ENCODE measurements around the gene SLCO3A1. TPM values are rescaled to one million over a fixed set of nuclear protein-coding genes. Genes with fewer than 3 reads are reported as not detected.

SLCO3A1 gene
- total RNA-seq, 2 experiments from 2014 or later: 29.2 to 29.5 TPM

DNA sequence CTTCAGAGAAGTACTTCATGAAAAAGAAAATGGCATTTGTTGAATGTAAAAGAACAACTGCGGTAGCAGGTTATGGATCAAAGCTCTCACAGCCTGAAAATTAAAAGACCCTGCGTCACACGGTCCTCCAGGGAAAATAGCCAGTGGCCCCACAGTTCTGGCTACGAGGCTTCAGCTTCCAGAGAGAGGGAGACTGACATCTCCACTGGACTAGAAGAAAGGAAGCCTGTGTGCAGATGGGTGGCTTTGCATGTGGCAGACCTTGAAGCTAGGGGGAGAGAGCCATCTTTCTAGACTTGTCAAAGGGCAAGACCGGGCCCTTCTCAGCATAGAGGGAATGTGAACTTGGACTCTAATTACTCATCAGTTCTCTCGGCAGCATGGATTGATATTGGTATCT is 159.4 kb downstream of the SLCO3A1 start:
- POLR2A ChIA-PET: interaction anchor here (0.7 kb wide), 1 partner anchor 63 kb away, joined by 5 read pairs; no protein-coding TSS in a partner anchor
- H3K4me1 Mint-ChIP-seq: peaks cover 27% of the 10 kb centered on the region
- ATAC-seq (ENCODE audit: low read depth) (no peak), DNase-seq (no peak)
- H3K27me3 Mint-ChIP-seq: no peaks in the 10 kb centered on the region
- no peaks in the 10 kb centered on the region for H3K9me3 Mint-ChIP-seq
- H3K4me3 Mint-ChIP-seq: no peak overlapping the region
- H3K36me3 Mint-ChIP-seq: peaks cover 1% of the 10 kb centered on the region
- no peak overlapping the region for H3K27ac Mint-ChIP-seq

DNA sequence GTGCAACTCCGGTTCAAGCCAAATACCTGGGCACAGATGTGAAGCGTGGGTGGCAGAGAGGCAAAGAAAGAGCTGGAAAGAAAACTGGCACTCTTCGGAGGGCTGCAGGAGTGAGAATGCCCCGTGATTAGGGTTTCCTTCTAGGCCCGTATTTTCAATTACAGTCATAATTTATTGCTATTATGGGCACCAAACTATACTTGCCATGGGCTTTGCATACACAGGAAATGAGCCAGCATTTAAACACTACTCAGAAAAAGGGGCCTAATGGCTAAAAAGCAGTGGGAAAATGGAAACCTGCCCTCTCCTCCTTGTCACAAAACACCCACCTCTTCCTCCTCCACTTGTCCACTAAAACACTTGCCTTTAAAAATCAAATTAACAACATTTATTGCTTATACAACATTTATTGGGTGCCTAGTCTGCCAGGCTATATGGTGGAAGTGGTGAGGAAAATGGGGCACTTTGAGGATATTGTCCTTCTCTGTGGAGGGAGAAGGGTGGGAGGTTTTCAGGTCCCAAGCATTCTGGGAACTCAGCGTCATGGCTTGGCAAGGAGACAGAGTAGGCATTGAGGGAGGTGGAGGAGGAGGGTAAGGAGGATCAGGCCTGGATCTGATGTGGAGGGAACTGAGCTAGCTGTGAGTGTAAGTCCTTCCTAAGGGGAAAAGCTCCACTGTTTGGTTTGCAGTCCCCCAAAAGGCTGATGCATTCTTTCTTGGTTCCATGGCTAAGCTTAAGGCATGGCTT is 160.9 kb downstream of the SLCO3A1 start:
- H3K4me3 Mint-ChIP-seq: no peak overlapping the region
- H3K27me3 Mint-ChIP-seq: no peaks in the 10 kb centered on the region
- no peak for DNase-seq
- ATAC-seq (ENCODE audit: low read depth): no peak
- H3K27ac Mint-ChIP-seq: no peak overlapping the region
- H3K36me3 Mint-ChIP-seq: peaks cover 1% of the 10 kb centered on the region
- H3K9me3 Mint-ChIP-seq: no peaks in the 10 kb centered on the region
- POLR2A ChIA-PET: no interaction called here
- peaks cover 19% of the 10 kb centered on the region for H3K4me1 Mint-ChIP-seq

DNA sequence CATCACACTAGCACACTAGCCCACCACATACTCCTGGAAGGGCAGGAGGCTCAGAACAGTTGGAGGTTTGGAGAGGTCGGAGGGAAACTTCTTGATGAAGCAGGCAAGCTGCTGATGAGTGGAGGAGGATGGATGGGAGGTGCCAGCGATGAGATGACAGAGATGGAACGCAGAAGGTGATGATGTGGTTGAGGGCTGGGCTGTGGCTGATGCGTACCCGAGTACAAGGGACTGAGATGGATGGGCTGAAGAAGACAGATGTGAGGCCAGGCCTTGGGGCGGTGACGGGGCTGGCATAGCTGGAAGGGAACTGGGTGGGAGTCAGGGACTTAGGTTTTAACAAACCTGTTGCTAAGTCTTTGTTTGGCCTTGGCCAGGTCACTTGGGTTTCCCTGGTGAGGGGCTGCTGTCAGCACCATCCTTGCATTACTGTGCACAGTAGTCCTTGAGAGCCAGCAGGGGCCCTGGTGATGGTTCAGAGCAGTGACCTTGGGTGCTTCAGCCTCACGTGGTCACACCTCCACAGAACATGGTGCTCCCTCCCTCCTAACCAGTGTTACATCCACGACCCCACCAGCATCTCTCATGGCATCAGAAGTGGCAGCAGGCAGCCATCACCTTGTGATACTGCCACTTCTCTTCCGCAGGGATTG is 164.5 kb downstream of the SLCO3A1 start:
- Mint-ChIP-seq H3K4me3 (no peak overlapping the region), H3K27ac (no peak overlapping the region)
- POLR2A ChIA-PET: no interaction called here

DNA sequence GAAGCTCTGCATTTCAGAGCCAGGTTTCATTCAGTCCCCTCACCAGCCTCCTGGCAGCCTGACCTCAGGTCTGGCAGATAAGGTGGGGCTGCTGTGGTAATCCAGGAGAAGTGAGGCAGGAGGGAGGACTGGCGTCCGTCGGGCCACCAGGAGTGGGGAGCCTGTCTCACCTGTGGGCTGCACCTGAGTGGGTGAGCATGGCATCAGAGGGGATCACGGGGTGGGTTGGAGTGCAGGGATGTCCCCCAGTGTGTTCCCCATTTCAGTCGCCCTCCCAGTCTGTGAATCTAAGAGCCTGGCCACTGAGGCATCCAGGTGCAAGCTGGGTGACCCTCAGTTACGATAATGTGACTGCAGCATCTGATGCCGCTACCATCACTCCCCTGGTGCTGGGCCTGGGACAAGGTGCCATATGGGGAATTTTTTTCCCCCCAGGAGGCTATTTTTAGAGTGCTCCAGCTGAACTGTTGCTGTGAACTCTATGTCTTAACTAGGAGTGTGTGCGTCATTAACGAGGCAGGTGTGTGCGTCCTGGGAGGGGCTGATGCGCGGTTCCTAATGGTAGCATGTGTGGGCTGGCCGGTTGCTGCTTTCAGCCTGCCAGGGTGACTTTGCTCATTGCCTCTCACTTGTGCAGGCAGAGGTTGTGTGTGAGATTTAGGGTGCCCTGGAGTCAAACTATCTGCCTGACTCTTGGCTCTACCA is 165.2 kb downstream of the SLCO3A1 start:
- POLR2A ChIA-PET: no interaction called here
- no peak overlapping the region for H3K4me3 Mint-ChIP-seq
- ATAC-seq (ENCODE audit: low read depth): no peak
- H3K36me3 Mint-ChIP-seq: peaks cover 3% of the 10 kb centered on the region
- DNase-seq: no peak
- no peaks in the 10 kb centered on the region for H3K27me3 Mint-ChIP-seq
- H3K9me3 Mint-ChIP-seq: no peaks in the 10 kb centered on the region
- peaks cover 14% of the 10 kb centered on the region for H3K4me1 Mint-ChIP-seq
- H3K27ac Mint-ChIP-seq: no peak overlapping the region

More for the DNA sequence above, 164.5 kb downstream of the SLCO3A1 start:
- no peaks in the 10 kb centered on the region for H3K27me3 Mint-ChIP-seq
- H3K4me1 Mint-ChIP-seq: peaks cover 16% of the 10 kb centered on the region
- H3K9me3 Mint-ChIP-seq: no peaks in the 10 kb centered on the region
- peaks cover 3% of the 10 kb centered on the region for H3K36me3 Mint-ChIP-seq
- ATAC-seq (ENCODE audit: low read depth): no peak
- DNase-seq: no peak

DNA sequence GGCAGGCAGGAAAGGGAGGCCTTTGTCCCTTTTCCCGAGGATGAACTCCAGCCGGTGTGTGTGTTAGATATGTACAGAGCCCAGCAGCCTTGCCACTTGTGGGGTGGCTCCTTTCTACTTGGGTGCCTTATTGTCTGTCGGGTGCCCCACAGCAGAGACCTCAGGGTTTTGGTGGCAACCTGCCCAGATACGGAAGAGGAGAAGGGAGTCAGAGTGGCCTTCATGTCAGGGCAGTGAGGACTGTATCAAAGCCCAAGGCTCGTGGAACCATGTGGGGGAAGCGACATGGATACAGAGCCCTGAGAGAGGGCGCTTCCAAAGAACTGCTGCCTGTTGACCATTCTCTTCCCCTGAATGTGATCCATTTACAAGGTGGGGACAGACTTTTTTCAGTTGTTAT is 166.2 kb downstream of the SLCO3A1 start:
- Mint-ChIP-seq H3K36me3 (peaks cover 1% of the 10 kb centered on the region), H3K9me3 (no peaks in the 10 kb centered on the region), H3K27me3 (no peaks in the 10 kb centered on the region), H3K4me1 (peaks cover 12% of the 10 kb centered on the region), H3K27ac (no peak overlapping the region), H3K4me3 (no peak overlapping the region)
- no peak for DNase-seq
- POLR2A ChIA-PET: no interaction called here
- no peak for ATAC-seq (ENCODE audit: low read depth)

DNA sequence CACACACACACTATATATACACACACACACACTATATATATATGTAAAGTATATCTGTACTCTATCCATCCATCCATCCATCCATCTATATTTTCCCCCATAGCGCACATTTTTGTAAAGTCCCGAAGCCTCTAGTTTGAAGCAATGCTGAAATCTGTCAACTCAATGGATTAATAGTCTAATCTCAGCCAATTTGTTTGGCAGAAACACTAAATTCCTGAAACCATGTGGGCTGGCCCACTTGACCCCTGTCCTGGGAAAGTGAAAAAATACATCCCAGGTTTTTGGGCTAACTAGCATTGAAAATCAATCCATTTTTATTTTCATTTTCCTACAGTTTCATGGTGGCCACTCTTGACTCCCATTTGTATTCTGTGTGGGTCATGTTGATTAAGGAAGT is 166.7 kb downstream of the SLCO3A1 start:
- no peak for DNase-seq
- Mint-ChIP-seq H3K4me1 (peaks cover 12% of the 10 kb centered on the region), H3K36me3 (peaks cover 1% of the 10 kb centered on the region), H3K27ac (no peak overlapping the region), H3K4me3 (no peak overlapping the region), H3K9me3 (no peaks in the 10 kb centered on the region), H3K27me3 (no peaks in the 10 kb centered on the region)
- POLR2A ChIA-PET: no interaction called here
- ATAC-seq (ENCODE audit: low read depth): no peak

DNA sequence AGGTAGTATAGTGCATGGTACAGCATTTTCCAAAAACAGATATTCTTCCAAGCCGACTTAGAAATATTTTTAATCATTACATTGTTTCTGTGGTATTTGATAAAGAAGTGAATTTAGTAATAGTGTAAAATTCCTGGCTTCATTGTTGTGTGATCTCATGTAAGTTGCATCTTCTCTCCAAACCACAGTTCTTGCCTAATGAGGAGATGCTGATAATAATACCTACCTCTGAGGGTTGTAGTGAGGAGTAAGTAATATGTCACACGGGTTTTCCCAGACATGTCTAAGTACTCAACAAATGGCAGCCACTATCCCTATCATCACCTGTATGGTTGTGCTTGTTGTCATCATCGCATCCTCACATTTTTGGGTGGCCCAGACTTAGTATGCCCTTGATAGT is 167.3 kb downstream of the SLCO3A1 start:
- Mint-ChIP-seq H3K4me1 (peaks cover 12% of the 10 kb centered on the region), H3K9me3 (no peaks in the 10 kb centered on the region), H3K36me3 (peaks cover 1% of the 10 kb centered on the region), H3K27me3 (no peaks in the 10 kb centered on the region), H3K27ac (no peak overlapping the region), H3K4me3 (no peak overlapping the region)
- no peak for ATAC-seq (ENCODE audit: low read depth)
- POLR2A ChIA-PET: no interaction called here
- no peak for DNase-seq

DNA sequence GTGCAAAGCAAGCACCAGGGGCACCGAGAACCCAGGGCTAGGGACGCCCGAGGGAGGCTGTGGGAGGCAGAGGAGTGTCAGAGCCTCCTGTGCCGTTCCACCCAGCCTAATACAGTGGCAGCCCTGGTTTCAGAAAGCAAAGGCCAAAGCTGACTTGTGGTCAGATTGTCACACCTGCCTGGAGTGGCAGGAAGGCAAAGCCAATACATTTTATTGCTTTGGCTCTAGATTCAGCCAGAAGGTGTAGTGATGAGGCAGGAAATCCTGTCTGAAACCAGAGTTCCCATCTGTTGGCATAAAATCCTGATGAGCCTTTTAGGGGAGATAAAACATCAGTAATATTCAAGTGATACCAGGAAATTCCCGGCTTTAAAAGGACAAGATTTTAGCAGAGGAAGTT is 168.3 kb downstream of the SLCO3A1 start:
- DNase-seq: no peak
- H3K4me3 Mint-ChIP-seq: no peak overlapping the region
- no peaks in the 10 kb centered on the region for H3K27me3 Mint-ChIP-seq

DNA sequence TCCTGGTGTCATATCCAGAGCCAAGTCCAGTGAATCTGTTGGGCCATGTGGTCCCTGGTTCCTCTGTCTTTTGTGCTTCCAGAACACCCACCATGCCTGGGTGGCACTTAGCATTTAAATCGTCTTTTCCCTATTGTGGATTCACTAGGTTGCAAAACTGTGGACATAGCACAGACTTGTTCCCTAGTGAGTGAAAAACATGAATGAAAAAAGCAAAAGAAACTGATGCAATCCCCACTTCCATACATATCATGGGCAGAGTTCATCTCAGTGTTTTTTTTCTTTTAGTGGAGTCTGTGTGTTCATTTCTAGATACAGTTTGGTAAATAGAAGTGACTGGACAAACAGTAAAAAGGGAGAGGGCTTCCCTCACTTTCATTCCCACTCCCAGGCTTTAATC is 170.5 kb downstream of the SLCO3A1 start:
- Mint-ChIP-seq H3K9me3 (no peaks in the 10 kb centered on the region), H3K4me1 (peaks cover 11% of the 10 kb centered on the region), H3K36me3 (peaks cover 1% of the 10 kb centered on the region), H3K4me3 (no peak overlapping the region), H3K27me3 (no peaks in the 10 kb centered on the region), H3K27ac (no peak overlapping the region)
- POLR2A ChIA-PET: no interaction called here
- no peak for DNase-seq
- ATAC-seq (ENCODE audit: low read depth): no peak

More for the DNA sequence above, 168.3 kb downstream of the SLCO3A1 start:
- ATAC-seq (ENCODE audit: low read depth): no peak
- POLR2A ChIA-PET: no interaction called here
- H3K36me3 Mint-ChIP-seq: peaks cover 1% of the 10 kb centered on the region
- H3K27ac Mint-ChIP-seq: no peak overlapping the region
- H3K4me1 Mint-ChIP-seq: peaks cover 12% of the 10 kb centered on the region
- no peaks in the 10 kb centered on the region for H3K9me3 Mint-ChIP-seq

DNA sequence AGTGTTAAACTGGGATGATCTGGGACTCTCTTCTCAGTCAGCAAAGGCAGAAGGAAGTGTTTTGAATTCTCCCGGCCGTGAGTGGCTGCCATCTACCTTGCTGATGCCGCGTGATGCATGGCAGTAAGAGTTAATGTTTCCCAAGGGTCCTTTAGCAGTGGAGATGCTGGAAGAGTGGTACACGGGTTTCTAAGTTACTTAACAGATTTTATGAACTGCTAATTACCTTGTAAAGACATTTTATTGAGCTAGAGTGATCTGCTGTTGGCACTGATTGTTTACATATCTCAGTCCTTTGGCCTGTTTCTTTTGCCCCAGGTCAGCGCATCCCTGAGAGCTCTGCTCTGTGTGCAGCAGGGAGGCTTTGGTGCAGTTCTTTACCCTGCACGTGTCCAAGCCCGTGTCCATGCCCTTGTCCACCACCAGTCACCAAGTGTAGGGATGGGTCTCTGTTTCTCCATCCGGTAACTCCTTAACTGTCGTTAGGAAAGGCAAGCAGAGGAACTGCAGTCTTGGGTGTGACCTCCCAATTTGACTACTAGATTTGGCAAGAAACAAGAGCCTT is 172.3 kb downstream of the SLCO3A1 start:
- Mint-ChIP-seq H3K27me3 (no peaks in the 10 kb centered on the region), H3K9me3 (no peaks in the 10 kb centered on the region), H3K4me1 (peaks cover 11% of the 10 kb centered on the region), H3K36me3 (peaks cover 1% of the 10 kb centered on the region), H3K4me3 (no peak overlapping the region), H3K27ac (no peak overlapping the region)
- ATAC-seq (ENCODE audit: low read depth) (no peak), DNase-seq (no peak)
- POLR2A ChIA-PET: no interaction called here

DNA sequence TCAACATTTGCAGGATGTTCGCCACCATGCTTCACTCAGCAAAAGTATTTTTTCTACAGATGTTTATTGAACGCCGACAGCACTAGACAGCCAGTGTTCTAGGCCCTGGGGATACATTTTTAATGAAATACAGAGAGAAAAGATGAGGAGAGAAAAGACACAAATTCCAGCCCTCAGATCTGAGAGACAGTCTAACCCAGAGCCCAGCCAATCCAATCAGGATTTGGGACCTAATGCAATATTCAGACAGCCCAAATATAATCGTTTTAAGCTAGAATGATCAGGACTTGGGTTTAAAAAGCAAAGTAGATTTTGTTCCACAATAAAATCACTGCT is 174.8 kb downstream of the SLCO3A1 start:
- no peak for ATAC-seq (ENCODE audit: low read depth)
- no peak for DNase-seq
- peaks cover 3% of the 10 kb centered on the region for H3K4me1 Mint-ChIP-seq
- H3K9me3 Mint-ChIP-seq: no peaks in the 10 kb centered on the region
- no peaks in the 10 kb centered on the region for H3K27me3 Mint-ChIP-seq
- H3K4me3 Mint-ChIP-seq: no peak overlapping the region
- no peak overlapping the region for H3K27ac Mint-ChIP-seq
- no peaks in the 10 kb centered on the region for H3K36me3 Mint-ChIP-seq
- POLR2A ChIA-PET: no interaction called here

DNA sequence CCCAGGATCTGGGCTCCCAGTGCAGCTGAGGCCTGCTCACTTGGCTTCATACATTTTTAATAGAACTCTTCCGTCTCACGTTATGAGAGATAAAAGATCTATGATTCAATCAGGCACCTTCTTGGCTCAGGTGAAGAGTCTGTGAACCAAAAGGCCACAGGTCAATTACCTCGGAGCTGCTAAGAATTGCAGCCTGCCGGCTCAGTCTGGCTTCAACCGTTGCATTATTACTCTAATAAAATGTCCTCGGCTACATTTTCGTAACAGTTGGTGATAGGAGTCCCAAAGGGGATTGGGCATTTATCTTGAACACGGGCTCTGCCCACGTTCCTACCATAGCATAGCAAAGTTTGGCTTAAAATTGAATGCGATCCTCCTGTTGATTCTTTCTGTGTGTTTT is 176.3 kb downstream of the SLCO3A1 start:
- POLR2A ChIA-PET: no interaction called here
- Mint-ChIP-seq H3K4me1 (peaks cover 3% of the 10 kb centered on the region), H3K36me3 (no peaks in the 10 kb centered on the region)

DNA sequence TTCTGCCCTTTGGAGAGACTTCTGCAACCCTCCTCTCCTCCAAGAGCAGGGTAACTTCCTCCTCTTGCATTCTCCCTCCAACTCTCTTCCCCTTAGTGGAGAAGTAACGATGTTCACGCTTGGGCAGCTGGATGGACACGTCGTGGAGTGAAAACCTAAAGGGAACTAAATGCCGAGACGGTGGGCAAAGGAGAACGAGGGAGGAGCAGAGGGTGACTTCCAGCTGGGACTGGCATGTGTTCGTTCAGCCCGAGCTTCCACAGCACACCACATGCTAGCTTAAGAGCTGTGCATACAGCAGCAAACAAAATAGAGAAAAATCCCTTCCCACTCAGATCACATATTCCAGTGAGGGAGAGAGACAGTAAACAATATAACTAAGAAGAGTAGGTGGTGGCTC is 179.8 kb downstream of the SLCO3A1 start:
- ATAC-seq (ENCODE audit: low read depth) (no peak), DNase-seq (no peak)
- Mint-ChIP-seq H3K9me3 (no peaks in the 10 kb centered on the region), H3K4me3 (no peak overlapping the region), H3K4me1 (peaks cover 3% of the 10 kb centered on the region), H3K36me3 (no peaks in the 10 kb centered on the region), H3K27me3 (no peaks in the 10 kb centered on the region), H3K27ac (no peak overlapping the region)
- POLR2A ChIA-PET: no interaction called here

More for the DNA sequence above, 176.3 kb downstream of the SLCO3A1 start:
- Mint-ChIP-seq H3K27ac (no peak overlapping the region), H3K27me3 (no peaks in the 10 kb centered on the region), H3K4me3 (no peak overlapping the region), H3K9me3 (no peaks in the 10 kb centered on the region)
- no peak for ATAC-seq (ENCODE audit: low read depth)
- no peak for DNase-seq

DNA sequence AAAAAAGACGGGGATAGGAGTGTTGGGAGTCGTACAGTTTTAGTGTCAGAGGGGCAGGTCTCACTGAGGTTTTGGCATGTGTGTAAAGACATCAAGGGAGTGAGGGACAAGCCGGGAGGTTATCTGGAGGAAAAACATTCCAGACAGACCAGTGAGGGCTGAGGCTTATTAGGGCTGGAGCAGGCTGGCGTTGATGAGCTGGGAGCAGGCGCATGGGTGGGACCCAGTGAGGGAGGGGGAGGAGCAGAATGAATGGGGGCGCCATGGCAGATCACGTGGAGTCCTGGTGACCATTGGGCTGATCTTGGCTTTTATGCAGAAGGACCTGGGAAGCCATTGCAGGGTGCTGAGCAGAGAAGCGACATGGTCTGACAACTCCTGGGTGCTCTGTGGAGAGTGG is 180.2 kb downstream of the SLCO3A1 start:
- no peak for ATAC-seq (ENCODE audit: low read depth)
- Mint-ChIP-seq H3K4me1 (peaks cover 3% of the 10 kb centered on the region), H3K27me3 (no peaks in the 10 kb centered on the region), H3K4me3 (no peak overlapping the region), H3K27ac (no peak overlapping the region), H3K36me3 (no peaks in the 10 kb centered on the region), H3K9me3 (peaks cover 1% of the 10 kb centered on the region)
- no peak for DNase-seq
- POLR2A ChIA-PET: no interaction called here
